Erythroblast (primary cell): ENCODE data around the gene TAOK3.

Experiments used
- GATA1 ChIP-seq: IDR thresholded peaks from 2 replicates; pipeline ENCODE4 v1.6.1; 2011; ENCODE audit warnings: low read depth, mild to moderate bottlenecking, control low read depth, low read length, moderate library complexity
- POLR2A ChIP-seq: IDR thresholded peaks from 2 replicates; pipeline ENCODE4 v1.6.1; 2011; ENCODE audit warnings: mild to moderate bottlenecking, low read length

- TF ChIP-seq POLR2A = no peak
- TF ChIP-seq GATA1 = no peak
Observed at GRCh38 chr12:118402251-118402650, 29.5 kb upstream of the TAOK3 start.
